Ramos (cell line): ENCODE measurements around the gene BOC.

ENCODE experiments used
- in situ Hi-C: fragments of 300-500 bp; cut with MboI; formaldehyde crosslinking; loops from one replicate; pipeline ENCODE4 v1.14.3; 2022; ENCODE audit warnings: low sequenced_read_pairs; ENCODE audit not compliant: unreplicated experiment

BOC gene

DNA sequence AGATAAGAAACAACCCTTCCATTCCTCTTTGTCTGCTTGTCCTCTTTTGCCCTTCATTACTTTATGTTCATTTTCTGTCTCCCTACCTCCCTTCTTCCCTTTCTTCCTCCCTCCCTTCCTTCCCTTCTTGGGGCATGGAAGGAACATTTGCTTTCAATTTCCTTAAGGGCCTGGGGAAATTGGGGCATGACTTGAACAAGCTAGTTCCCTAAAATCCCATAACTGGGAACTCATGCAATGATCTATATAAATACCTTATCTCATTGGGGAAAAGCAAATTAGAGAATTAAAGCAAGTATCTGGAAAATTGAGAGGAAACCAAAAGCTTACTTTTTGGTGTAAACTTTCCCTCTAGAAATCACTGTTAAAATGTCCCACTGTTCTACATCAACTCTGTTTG lies 35.7 kb downstream of the BOC start:
- in situ Hi-C loops: no loop called here

DNA sequence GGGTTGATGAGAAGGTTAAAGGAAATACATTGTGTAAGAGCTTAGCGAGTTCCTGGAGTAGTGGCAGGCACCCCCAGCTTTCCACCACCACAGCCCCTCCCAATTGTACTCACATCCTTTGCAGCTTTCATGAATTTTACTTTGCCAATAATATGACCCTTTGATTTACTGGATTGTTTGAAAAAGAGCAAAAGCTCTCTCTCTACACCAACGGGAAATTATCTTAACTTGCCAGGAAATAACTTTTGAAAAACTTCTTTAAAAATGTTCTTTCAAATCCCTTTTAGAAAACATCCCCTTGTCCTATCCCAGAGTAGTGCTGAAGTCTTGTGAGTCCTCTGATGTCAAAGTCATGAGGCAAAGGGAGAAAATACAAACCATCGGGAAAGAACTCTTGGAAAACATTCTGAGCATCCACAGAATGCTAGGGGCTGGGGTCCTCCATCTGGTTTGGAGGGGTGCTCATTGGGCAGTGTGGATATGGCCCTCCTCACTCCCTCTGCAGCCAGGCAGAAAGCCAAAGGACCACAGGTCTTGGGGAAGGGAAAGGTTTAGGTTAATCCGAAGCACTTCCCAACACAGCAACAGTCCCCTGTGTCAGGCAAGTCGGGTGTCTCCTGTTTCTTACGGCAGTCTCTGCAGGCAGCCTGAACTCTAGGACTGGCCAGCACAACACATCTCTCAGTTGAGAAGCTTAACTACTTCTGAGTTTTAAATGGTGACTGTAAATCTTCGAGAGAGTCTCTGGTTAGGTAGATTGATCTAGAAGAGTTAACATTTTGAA lies 36.5 kb downstream of the BOC start:
- in situ Hi-C loops: no loop called here

DNA sequence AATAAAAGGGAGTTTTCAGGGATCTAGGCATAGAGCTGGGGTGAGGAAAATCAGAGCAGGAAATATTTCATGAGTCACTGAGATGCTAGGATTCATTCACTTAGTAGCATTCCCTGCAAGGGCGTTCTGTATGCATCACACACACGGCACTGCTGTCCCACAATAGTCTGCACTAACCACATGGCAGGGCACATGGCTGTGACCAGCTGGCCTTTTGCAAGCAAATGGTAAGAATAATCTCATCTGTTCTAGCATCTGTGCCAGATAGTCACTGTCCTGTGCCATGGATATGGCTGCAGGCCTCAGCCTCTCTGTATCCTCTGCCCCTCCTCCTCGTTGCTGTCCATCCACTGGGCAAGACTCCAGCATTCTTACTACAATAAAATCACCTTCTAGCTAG lies 37.8 kb downstream of the BOC start:
- in situ Hi-C loops: no loop called here

DNA sequence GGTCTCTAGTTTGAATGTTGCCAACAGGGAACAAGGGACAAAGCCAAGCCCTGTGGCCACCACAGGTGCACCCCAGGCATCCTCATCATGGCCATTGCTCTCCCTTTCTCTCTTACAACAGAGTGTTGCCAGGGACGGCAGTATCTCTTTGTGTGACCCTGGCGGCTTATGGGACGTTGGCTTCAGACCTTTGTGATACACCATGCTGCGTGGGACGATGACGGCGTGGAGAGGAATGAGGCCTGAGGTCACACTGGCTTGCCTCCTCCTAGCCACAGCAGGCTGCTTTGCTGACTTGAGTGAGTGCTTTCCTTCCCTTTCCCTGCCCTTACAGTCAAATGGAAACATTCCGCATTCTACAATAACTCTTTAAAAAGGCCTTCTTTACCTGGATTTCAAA lies 38.2 kb downstream of the BOC start:
- in situ Hi-C loops: no loop called here

DNA sequence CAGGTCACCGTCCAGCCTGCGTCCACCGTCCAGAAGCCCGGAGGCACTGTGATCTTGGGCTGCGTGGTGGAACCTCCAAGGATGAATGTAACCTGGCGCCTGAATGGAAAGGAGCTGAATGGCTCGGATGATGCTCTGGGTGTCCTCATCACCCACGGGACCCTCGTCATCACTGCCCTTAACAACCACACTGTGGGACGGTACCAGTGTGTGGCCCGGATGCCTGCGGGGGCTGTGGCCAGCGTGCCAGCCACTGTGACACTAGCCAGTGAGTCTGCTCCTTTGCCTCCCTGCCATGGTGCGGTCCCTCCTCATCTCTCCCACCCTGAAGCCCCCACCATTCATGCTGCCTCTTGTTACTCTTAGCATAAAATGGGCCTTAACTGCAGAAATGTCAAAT lies 39.2 kb downstream of the BOC start:
- in situ Hi-C loops: no loop called here

DNA sequence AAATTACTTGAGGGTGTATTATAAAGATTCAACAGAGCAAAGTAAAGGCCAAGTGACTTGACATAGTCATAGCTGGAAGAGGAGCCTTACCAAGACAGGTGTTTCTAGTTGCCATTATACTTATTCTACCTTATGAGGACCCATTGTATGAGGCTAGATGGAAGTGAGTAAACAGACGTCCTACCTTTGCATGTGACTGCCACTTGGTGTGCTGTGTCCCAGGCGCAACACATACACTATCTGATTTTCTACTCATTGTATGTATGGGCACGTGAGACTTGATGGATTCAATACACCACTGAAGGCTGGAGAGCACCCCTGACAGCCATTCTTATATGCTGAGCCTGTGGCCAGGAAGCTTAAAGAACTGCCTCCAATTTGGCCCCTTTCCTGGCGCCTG lies 40.5 kb downstream of the BOC start:
- in situ Hi-C loops: no loop called here

DNA sequence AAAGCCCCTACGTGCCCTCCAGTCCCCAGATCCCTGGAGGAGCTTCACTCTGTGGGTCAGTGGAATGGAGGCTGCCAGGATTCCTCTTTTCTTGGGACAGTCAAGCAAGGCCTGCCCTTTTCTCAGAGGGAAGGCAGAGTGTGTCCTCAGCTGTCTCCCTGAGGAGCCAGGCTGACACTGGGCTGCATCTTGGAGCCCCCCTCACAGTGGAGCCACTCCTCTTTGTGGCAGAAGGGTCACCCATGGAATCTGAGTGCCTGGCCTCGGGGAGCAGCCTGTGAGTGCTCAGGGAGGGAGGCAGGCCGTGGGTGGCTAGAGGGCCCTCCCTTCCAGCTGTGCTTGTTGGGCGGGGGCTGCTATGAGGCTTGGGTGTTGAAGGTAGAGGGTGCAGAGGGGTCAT lies 41.2 kb downstream of the BOC start:
- in situ Hi-C loops: no loop called here

DNA sequence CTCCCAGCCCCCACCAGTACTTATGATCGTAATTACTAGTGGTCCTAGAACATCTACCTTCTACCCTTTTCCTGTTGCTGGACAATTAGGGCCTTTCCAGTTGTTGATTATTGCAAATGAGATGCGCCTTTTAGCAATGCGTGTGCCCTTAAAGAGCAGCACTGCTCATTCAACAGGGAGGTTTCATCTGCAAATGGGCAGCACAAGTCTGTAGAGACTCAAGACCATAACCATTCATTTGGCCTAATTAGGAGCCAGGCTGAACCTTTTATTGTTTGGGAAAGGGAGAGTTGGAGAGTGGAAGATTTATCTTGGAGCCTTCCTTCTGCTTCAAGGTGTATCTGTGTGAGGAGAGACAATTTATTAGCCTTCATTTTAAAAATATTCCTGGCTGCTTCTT lies 42.3 kb downstream of the BOC start:
- in situ Hi-C loops: no loop called here

DNA sequence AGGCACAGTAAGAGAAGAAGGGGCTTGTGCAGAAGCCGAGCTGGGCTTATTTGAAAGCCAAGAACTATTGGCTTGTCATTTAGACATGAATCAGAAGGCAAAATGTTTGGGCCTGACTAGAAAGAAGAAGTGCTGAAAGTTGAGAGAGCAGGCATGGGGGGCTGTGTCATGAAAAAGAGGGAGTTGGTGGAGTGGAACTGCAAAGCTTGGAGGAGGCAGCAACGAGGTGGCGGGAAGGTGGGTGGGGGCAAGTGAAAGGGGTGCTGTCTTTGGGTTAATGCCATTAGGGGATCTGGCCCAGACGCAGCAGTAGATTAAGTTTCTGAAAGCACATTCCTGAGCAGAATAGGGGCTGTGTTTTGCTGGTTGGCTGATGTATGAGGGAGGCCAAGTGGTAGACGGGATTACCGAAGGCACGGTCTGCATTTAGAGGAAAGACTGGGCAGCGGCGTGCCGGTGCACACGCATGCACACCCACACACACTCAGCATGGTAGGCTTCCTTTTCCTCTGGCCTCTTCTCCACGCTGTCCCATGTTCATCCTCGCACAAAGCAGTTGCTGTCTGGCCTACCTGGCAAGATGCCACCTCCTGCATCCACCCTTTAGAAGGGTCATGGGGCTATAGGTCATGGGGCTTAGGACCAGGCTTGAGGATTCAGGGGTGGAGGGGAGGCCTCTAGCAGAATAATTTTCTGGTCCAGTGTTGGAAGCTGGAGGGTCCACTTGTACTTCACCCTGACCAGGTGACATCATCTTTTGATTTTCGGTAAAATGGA lies 43.0 kb downstream of the BOC start:
- in situ Hi-C loops: no loop called here

DNA sequence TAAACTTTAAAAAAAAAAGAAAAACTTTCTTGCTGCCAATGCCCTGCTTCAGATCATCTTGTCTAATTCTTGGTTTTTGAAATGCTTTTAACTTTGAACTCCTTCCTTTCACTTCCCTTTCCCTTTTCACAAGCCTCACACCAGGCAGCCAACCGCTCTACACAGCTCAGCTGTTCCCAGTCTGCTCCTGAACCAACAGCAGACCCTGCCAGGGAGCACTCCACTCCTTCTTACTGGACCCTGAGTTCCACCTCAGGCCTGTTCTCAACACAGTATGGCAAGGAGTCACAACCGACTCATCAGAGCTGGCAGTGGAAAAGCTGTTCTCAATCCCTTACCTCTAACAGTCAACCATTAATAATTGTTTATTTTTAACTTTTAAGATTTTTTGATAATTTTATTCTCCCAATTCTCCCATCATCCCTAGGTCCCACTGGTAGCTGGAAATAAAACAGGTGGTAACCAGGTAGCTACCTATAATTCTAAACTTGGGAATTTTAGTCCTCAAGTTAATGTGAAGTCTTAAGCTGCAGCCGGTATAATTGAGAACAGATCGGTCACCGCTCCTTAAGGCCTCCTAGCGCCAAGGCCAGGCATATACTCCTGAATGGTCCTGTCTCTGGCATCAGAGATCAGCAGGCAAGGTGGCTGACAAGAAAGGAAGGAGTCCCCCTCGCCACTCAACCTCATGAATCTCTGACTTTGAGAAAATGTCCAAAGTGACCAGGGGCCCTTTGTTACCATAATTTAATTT lies 43.9 kb downstream of the BOC start:
- in situ Hi-C loops: no loop called here

DNA sequence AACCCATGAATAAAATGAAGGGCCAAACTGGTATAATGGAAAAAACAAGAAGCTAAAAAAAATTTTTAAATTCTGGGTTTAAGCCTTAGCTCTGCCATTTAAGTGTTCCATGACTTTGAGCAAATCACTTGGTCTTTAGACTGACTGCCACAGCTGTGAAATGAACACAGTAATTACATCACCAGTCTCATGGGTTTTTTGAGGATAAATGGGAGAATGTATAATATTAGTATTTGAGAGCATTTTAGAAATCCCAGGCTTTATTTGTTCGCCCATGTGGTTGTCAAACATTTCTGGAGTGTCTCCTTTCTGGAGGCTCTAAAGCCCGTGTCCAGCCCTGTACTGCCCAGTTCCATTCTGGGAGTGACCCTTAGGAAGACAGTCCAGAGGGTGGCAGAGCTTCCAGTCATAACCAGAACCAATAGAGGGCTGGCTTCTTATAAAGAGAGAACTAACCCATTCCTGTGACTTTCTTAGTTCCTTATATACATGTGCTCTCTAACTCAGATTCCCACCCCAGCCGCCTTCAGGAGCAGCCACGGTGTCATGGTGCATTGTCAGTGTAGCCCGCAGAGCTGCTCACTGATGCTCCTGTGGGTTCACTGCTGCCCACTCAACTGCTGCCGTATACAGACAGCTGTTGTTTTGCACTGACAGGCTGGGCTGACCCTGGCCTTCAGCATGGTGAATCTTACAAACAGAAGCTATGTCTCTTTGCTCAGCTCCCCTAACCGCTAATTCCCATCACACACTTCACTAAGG lies 44.7 kb downstream of the BOC start:
- in situ Hi-C loops: no loop called here

DNA sequence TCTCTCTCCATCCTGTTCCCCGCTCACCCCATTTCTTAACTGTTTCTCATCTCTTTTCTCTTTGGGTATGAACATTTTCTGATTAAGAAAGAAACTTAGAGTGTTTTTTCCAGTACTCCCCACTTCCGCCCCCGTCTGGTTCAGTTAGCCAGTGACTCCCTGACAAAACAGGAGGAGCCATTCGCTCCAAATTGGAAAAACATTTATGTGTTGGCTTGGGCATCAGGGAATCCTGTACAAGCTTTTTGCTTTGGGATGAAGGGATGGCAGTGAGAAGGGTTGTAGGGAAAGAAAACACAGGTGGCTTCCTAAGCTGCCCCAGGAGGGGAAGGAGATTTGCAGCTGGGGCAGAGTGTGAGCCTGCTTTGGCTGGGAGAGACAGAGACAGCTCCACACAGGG lies 47.0 kb downstream of the BOC start:
- in situ Hi-C loops: no loop called here

DNA sequence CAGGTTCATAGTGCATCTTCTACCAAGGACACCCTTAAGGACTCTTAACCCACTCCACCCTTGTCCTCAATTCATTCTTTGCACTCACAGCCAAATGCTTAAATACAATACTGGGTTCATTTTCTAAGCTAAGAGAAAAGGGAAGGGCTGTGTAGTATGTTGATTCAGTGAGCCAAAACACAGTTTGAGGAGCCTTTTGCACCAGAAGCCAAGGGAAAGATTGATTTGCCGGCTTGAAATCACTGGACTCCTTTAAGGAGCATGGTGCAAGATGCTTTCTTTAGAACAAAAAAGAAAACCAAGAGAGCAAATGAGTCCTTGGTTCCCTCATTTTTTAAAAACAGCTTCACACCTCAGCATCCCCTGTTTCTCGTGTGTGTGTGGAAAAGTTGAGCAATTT lies 47.8 kb downstream of the BOC start:
- in situ Hi-C loops: no loop called here

DNA sequence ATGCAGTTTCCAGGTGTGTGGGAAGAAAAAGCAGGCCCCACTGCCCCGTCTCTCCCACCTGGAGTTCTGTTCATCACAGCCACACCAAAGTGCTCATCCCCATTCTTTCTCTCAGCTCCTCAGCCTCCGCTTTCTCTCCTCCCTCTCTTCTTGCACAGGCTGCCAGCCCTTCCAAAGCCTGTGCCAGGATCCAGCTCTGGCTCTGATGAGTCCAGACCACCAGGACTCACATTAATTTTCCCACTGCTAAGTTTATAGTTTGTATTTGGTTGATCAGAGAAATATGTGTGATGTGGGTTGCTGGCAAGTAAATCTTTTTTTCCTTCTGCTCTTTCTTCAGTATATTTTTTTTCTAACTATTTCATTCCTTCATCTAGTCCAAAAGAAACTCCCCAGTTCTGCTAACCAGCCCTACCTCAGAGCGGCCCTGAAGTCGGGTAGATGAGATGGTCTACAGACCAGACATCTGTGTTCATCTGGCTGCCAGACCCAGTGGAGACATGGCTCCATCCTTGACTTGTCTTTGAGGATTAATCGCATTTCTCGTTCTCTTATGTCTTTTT lies 49.8 kb downstream of the BOC start:
- in situ Hi-C loops: no loop called here

DNA sequence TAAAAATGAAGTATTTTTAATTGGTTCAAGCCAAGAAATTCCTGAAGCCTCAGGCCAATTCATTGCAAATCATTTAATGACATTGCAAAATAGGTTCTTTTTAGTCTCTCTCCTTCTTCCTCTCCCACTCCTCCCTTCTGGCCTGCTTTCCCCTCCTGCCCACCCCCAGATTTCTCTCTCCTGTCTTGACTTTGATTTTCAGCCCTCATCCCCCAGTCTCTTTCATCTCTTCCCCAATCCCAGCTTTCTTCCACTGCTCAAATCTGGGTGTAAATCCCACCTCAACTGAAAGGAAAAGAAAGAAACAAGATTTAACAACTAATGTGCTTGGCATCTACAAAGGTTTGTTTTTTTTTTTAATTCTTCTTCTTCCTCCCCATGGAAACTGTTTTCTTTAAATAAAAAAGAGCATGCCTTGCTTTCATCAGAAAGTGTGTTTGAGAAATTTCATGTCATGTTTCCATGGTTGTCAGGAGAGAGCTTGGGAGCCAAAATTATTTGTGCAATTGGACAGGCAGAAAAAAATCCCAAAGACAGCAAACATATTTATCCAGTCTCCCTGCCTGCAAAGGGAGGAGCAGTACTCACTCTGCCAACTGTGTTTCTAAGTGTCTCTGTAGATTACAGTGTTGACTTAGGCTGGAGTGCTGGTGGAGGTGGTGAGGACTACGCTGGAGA lies 50.4 kb downstream of the BOC start:
- in situ Hi-C loops: no loop called here

DNA sequence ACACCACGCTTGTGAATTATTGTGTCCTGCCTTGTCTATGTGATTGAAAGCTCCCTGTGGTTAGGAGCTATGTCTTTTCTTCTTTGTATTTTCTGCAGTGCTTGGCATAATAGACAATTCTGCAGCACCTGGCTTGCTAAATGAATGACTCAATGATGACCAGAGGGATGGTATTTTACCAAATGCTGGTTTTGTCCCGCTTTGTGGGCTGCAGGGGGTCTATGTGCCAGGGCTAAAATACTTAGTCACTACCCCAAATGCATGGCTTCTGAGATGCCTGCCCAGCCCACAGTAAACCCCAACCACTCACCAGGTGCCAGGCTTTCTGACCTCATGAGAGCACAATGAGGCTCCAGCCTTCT lies 50.9 kb downstream of the BOC start:
- in situ Hi-C loops: no loop called here

DNA sequence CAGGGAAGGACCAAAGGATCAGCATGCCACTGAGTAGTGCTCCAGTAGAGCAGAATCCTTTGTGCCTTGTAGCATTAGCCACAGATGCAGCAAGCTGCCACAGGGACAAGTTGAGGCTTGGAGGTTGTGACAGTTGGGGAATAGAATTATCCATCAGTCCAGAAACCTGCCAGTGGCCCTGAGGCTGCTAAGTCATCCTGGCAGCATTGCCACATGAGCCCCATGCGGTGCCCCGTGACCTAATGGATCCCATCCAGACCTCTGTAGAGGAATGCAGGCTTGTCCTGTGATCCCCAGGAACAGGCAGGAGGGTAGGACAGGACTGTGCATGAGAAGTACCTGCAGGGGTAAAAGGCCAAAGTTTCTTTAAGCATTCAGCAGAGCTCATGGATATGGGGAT lies 51.7 kb downstream of the BOC start:
- in situ Hi-C loops: no loop called here

DNA sequence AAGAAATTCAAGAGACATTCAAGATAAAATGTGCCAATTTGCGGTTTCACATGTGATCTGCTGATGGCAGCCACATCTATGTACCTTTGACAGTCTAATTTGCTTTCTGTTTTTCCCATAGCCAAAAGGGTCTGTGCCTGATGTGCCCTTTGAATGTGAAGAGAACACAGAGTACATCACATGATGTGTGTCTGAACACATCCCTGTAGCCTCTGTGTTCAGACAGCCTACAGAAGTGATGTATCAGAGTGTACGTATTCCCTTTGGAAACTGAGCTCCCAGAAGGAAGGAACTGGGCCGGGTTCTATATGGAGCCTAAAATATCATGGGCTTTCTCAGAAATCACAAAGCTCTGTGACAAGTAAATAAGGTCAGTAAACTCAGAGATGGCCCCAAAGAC lies 52.4 kb downstream of the BOC start:
- in situ Hi-C loops: no loop called here

DNA sequence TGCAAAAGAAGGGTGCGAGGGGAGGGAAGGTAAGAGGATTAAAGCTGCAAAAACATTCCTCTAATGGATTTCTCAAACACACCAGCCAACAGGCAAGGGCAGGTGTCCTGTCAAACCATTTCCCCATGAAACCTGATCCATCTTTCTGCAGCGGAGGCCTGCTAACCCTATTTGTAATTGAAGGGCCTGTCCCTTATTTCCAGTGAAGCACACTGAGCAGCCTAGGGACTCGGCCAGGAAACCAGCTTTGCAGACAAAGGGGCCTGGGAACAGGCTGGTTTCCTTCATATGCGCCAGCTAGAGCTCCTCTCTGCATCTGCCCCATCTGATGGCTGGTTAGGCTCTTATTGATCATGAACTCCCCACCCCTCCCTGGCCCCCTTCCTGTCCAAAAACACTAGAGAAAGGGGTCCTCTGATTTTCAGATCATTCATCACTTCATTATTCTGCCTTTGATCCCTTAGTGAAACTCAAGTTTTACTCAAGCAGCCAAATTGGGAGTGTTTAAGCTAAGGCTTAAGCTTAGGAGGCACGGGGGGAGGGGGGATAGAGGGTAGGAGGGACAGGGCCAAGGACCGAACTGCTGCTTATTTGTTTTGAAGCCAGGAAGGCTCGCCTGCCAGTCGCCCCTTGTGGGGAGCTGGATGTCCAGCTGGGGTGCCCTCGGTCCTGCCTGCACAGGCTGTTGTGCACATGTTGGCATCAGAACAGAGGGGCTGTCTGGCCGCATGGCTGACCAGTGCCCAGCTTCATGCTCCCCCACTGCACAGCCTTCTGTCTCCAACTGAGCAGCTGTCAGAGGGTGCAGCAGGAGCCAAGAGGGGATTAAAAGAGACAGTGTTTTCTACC lies 53.1 kb downstream of the BOC start:
- in situ Hi-C loops: no loop called here
